ENCODE data around the gene LYPD8.

GRCh38 chr1:248714248-248714647 lies 41.3 kb downstream of the LYPD8 start:
- TF ChIP-seq CTCF (IDR thresholded peaks at IDR 0.05) (no peak), EZH2phosphoT487 (IDR thresholded peaks at IDR 0.05) (no peak), EZH2 (IDR thresholded peaks at IDR 0.05) (no peak)

Data from neural progenitor cell (in vitro differentiated cells).